Trophoblast cell (in vitro differentiated cells and primary cell): ENCODE results near the gene SLC39A2.

ENCODE experiments used
- DNase-seq, 2 donors: peaks; one replicate each; pipeline ENCODE4 v3.0.0-alpha.2; 2016
- H2AFZ ChIP-seq: 2 replicates; pipeline ENCODE4 v1.6.1; 2013; ENCODE audit warnings: low read length, moderate library complexity, mild to moderate bottlenecking; ENCODE audit not compliant: insufficient read depth, poor library complexity
- H2AK5ac ChIP-seq: 2 replicates; pipeline ENCODE4 v1.6.1; 2013; ENCODE audit warnings: mild to moderate bottlenecking, low read length
- H2BK120ac ChIP-seq: 2 replicates; pipeline ENCODE4 v1.6.1; 2013; ENCODE audit warnings: low read length, mild to moderate bottlenecking, moderate library complexity; ENCODE audit not compliant: insufficient read depth, poor library complexity
- H2BK12ac ChIP-seq: 2 replicates; pipeline ENCODE4 v1.6.1; 2013; ENCODE audit warnings: mild to moderate bottlenecking, low read length, moderate library complexity
- H2BK5ac ChIP-seq: 2 replicates; pipeline ENCODE4 v1.6.1; 2013; ENCODE audit warnings: low read length, low read depth, moderate library complexity, mild to moderate bottlenecking; ENCODE audit not compliant: poor library complexity
- H3K14ac ChIP-seq: 2 replicates; pipeline ENCODE4 v1.6.1; 2013; ENCODE audit warnings: mild to moderate bottlenecking, low read length
- H3K18ac ChIP-seq: 2 replicates; pipeline ENCODE4 v1.6.1; 2013; ENCODE audit warnings: mild to moderate bottlenecking, low read length
- H3K23ac ChIP-seq: 2 replicates; pipeline ENCODE4 v1.6.1; 2013; ENCODE audit warnings: low read length
- H3K27ac ChIP-seq: 2 replicates; pipeline ENCODE4 v1.5.1; 2013; ENCODE audit warnings: low read depth, mild to moderate bottlenecking, inconsistent platforms, low read length, moderate library complexity
- H3K27me3 ChIP-seq: 2 replicates; pipeline ENCODE4 v1.6.1; 2013; ENCODE audit warnings: inconsistent platforms, mild to moderate bottlenecking, low read length, moderate library complexity; ENCODE audit not compliant: insufficient read depth
- H3K36me3 ChIP-seq, 2 experiments: 1 replicate in 1 of 2; 2 replicates in 1 of 2; pipeline ENCODE4 v1.6.1; 2013; ENCODE audit warnings: low read length in 2 of 2, mild to moderate bottlenecking in 2 of 2, moderate library complexity in 1 of 2; ENCODE audit not compliant: insufficient read depth in 2 of 2, control insufficient read depth in 1 of 2
- H3K4ac ChIP-seq: 2 replicates; pipeline ENCODE4 v1.6.1; 2013; ENCODE audit warnings: low read depth, mild to moderate bottlenecking, low read length, moderate library complexity
- H3K4me1 ChIP-seq, 2 experiments: 1 replicate in 1 of 2; 2 replicates in 1 of 2; pipeline ENCODE4 v1.6.1; 2013; ENCODE audit warnings: low read length in 2 of 2, mild to moderate bottlenecking in 2 of 2, moderate library complexity in 1 of 2; ENCODE audit not compliant: insufficient read depth in 2 of 2, control insufficient read depth in 1 of 2
- H3K4me2 ChIP-seq: 2 replicates; pipeline ENCODE4 v1.6.1; 2013; ENCODE audit warnings: inconsistent platforms, mild to moderate bottlenecking, low read length, moderate library complexity
- H3K4me3 ChIP-seq: 2 replicates; pipeline ENCODE4 v1.5.1; 2013; ENCODE audit warnings: mild to moderate bottlenecking, low read depth, low read length, inconsistent platforms
- H3K79me1 ChIP-seq: one replicate; pipeline ENCODE4 v1.6.1; 2013; ENCODE audit warnings: low read length
- H3K79me2 ChIP-seq: 2 replicates; pipeline ENCODE4 v1.6.1; 2013; ENCODE audit warnings: low read length, mild to moderate bottlenecking; ENCODE audit not compliant: control insufficient read depth, insufficient read depth, poor library complexity
- H3K9ac ChIP-seq: 2 replicates; pipeline ENCODE4 v1.6.1; 2013; ENCODE audit warnings: mild to moderate bottlenecking, low read length
- H3K9me3 ChIP-seq: 2 replicates; pipeline ENCODE4 v1.6.1; 2013; ENCODE audit warnings: low read depth, mild to moderate bottlenecking, control low read depth, inconsistent platforms, low read length; ENCODE audit not compliant: insufficient read depth
- H4K12ac ChIP-seq: 2 replicates; pipeline ENCODE4 v1.6.1; 2013; ENCODE audit warnings: low read depth, mild to moderate bottlenecking, low read length, moderate library complexity
- H4K8ac ChIP-seq: 2 replicates; pipeline ENCODE4 v1.6.1; 2013; ENCODE audit warnings: low read depth, mild to moderate bottlenecking, low read length, moderate library complexity
- H4K91ac ChIP-seq: one replicate; pipeline ENCODE4 v1.6.1; 2013; ENCODE audit warnings: low read depth, mild to moderate bottlenecking, low read length, moderate library complexity
- WGBS: extraction: QIAGEN DNeasy Blood & Tissue Kit; methylation state at CpG from one replicate; pipeline ENCODE4 v1.1.7; 2013; ENCODE audit warnings: missing lambda C conversion rate; ENCODE audit not compliant: insufficient read length, insufficient coverage; ENCODE audit errors: extremely low coverage; 5-methylcytosine and 5-hydroxymethylcytosine counted together

The SLC39A2 gene

GRCh38 chr14:20997115-20997514 is 2.0 kb upstream of the SLC39A2 start:
- no peak for DNase-seq
- Histone ChIP-seq H3K18ac (no peak overlapping the region), H3K27me3 (no peaks in the 10 kb centered on the region), H3K79me2 (peaks cover 1% of the 10 kb centered on the region), H2AFZ (no peak overlapping the region), H3K4me2 (peak overlapping the region; percentile 21), H3K36me3 (peaks cover 12 to 30% of the 10 kb centered on the region in 2 experiments), H3K14ac (no peak overlapping the region), H4K8ac (no peak overlapping the region), H3K4me3 (no peak overlapping the region), H2BK5ac (no peak overlapping the region), H4K12ac (no peak overlapping the region), H3K9me3 (peaks cover 1% of the 10 kb centered on the region), H3K27ac (peak overlapping the region; percentile 84), H3K9ac (no peak overlapping the region), H2BK12ac (no peak overlapping the region), H3K4ac (no peak overlapping the region), H3K23ac (no peak overlapping the region), H3K79me1 (peaks cover 2% of the 10 kb centered on the region), H2BK120ac (no peak overlapping the region), H2AK5ac (no peak overlapping the region), H4K91ac (no peak overlapping the region), H3K4me1 (peaks cover 10 to 22% of the 10 kb centered on the region in 2 experiments)
- WGBS = no CpG with 5 or more reads among the region's 4 CpGs

DNA sequence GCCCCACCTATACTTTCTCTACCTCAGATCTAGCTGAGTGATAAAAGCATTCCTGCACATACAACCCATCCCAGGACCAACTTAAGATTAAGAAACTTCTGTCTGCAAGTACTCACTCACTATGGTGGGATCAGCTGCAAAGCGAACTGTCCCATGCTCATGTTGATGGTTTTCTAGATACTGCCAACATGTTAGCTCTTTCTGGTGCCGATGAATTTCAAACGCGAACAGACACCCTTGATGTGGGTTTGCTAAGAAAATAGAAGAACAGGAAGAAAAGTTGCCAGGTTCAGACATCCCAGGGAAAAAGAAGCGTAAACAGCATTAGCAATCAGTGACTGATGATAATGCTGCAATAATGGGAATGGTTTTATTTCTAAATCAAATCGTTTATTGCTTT is 1.5 kb upstream of the SLC39A2 start:
- Histone ChIP-seq H3K9me3 (peaks cover 1% of the 10 kb centered on the region), H3K23ac (no peak overlapping the region), H2BK12ac (no peak overlapping the region), H3K27me3 (no peaks in the 10 kb centered on the region), H3K18ac (no peak overlapping the region), H4K91ac (no peak overlapping the region), H3K79me1 (peaks cover 2% of the 10 kb centered on the region), H2BK5ac (no peak overlapping the region), H4K12ac (no peak overlapping the region), H3K4me3 (no peak overlapping the region), H3K14ac (no peak overlapping the region), H3K79me2 (peaks cover 1% of the 10 kb centered on the region), H3K4ac (no peak overlapping the region), H2AFZ (no peak overlapping the region), H3K4me1 (peaks cover 10 to 22% of the 10 kb centered on the region in 2 experiments), H4K8ac (no peak overlapping the region), H2BK120ac (no peak overlapping the region), H3K27ac (peak overlapping the region; percentile 84), H3K9ac (no peak overlapping the region), H3K36me3 (peaks cover 9 to 27% of the 10 kb centered on the region in 2 experiments), H2AK5ac (no peak overlapping the region), H3K4me2 (peak overlapping the region; percentile 44)
- peak in 1 of 2 donors; percentile 11 for DNase-seq
- WGBS = no CpG with 5 or more reads among the region's 6 CpGs

DNA sequence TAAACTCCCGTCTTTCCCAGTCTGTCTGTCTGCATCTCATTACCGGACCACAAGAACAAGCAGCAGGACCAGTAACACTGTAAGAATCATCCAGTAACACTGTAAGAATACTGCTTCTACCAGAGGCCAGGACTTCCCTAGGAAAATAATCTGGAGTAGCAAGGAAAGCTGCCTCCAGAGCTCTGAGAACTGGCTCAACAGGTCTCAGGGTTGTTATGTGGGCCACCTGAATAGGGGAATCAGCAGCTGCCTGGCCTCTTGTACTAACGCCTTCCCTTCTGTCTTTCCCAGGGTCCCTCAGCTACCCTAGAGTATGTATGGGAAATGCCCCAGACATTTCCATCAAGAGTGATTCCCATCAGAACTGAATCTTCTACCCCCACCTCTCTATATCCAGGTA is 954 bp upstream of the SLC39A2 start:
- no peak overlapping the region for H2BK12ac ChIP-seq
- H2AFZ ChIP-seq = no peak overlapping the region
- peaks cover 10 to 22% of the 10 kb centered on the region in 2 experiments for H3K4me1 ChIP-seq
- no peak overlapping the region for H3K4ac ChIP-seq
- peak overlapping the region; percentile 84 for H3K27ac ChIP-seq
- no peak overlapping the region for H4K8ac ChIP-seq
- H3K18ac ChIP-seq = no peak overlapping the region
- no peak overlapping the region for H3K14ac ChIP-seq
- no peak overlapping the region for H4K91ac ChIP-seq
- DNase-seq = peak; percentile 63 to 84
- H3K79me2 ChIP-seq = peaks cover 1% of the 10 kb centered on the region
- H3K27me3 ChIP-seq = no peaks in the 10 kb centered on the region
- peak overlapping the region; percentile 7 for H2BK5ac ChIP-seq
- H3K4me3 ChIP-seq = no peak overlapping the region
- no peak overlapping the region for H3K23ac ChIP-seq
- peak overlapping the region; percentile 33 for H3K4me2 ChIP-seq
- peaks cover 8 to 23% of the 10 kb centered on the region in 2 experiments for H3K36me3 ChIP-seq
- H3K9me3 ChIP-seq = peaks cover 1% of the 10 kb centered on the region
- peaks cover 2% of the 10 kb centered on the region for H3K79me1 ChIP-seq
- no peak overlapping the region for H3K9ac ChIP-seq
- H2BK120ac ChIP-seq = no peak overlapping the region
- WGBS = no CpG with 5 or more reads among the region's 3 CpGs
- H4K12ac ChIP-seq = no peak overlapping the region
- no peak overlapping the region for H2AK5ac ChIP-seq

DNA sequence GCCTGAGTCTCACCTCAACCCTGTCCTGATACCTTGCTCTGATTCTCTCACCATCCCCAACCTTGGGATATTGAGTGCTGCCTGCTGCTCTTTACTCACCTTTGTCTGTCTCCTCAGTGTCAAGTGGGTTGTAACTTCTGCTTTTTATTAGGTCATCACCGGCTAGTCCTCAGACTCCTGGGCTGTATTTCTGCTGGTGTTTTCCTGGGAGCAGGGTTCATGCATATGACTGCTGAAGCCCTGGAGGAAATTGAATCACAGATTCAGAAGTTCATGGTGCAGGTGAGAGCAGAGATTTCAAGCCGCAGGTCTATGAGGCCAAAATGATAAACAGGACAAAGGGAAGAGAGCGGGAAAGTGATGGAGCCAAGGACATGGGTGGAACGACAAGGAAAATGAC is 498 bp downstream of the SLC39A2 start:
- Histone ChIP-seq H3K4me2 (no peak overlapping the region), H2BK120ac (no peak overlapping the region), H2BK12ac (no peak overlapping the region), H3K18ac (no peak overlapping the region), H3K9me3 (peaks cover 1% of the 10 kb centered on the region), H3K23ac (no peak overlapping the region), H3K4ac (no peak overlapping the region), H3K4me3 (no peak overlapping the region), H3K14ac (no peak overlapping the region), H3K4me1 (peaks cover 10 to 22% of the 10 kb centered on the region in 2 experiments), H4K12ac (no peak overlapping the region), H2BK5ac (no peak overlapping the region), H2AK5ac (no peak overlapping the region), H4K91ac (no peak overlapping the region), H3K79me2 (peaks cover 1% of the 10 kb centered on the region), H3K27me3 (no peaks in the 10 kb centered on the region), H4K8ac (no peak overlapping the region), H3K79me1 (peaks cover 2% of the 10 kb centered on the region), H2AFZ (no peak overlapping the region), H3K27ac (peak overlapping the region; percentile 19), H3K9ac (no peak overlapping the region), H3K36me3 (peaks cover 8 to 18% of the 10 kb centered on the region in 2 experiments)
- no peak for DNase-seq
- WGBS = no CpG with 5 or more reads among the region's 4 CpGs
